ENCODE results near the gene SLC24A4. TPM values are rescaled to one million over a fixed set of nuclear protein-coding genes. Genes with fewer than 3 reads are reported as not detected.

The SLC24A4 gene
- polyA plus RNA-seq, 4 donors, result 0.11 to 0.81 (median 0.25) TPM

DNA sequence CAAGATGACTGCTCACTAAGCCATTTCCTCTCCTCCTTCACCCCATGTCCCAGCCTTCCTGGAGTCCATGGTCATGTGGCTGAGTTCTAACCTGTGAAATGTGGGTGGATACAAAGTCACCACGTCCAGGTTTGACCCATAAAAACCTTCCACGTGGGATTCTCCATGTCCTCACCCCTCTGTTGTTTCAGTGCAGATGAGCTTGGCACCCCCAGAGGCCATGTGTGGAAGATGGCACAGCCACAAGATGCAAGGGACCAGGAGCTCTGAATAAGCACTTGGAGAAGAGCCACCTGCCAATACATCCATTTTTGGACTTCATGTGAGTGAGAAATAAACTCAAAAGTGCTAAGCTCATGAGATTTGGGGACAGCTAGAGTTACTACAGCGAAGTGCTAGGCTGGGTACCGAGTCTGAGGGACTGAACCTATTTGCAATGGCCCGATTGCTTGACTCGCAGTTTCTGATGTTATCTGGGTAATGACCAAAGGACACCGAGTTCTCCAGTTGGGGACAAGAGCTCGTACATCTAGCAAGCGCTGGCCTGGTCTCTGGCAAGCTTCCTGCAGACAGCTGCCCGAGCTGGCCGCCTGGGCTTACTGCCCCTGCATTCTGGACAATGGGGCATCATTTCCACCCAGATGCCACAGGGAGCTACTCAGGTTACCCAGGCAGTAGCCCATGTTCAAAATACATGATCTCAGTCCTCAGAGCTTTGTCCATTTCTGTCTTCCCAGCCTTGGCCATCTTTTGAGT lies 7.7 kb upstream of the SLC24A4 start:
- no peak for DNase-seq (ENCODE audit: low read depth in 4 of 4, low spot score in 3 of 4)

DNA sequence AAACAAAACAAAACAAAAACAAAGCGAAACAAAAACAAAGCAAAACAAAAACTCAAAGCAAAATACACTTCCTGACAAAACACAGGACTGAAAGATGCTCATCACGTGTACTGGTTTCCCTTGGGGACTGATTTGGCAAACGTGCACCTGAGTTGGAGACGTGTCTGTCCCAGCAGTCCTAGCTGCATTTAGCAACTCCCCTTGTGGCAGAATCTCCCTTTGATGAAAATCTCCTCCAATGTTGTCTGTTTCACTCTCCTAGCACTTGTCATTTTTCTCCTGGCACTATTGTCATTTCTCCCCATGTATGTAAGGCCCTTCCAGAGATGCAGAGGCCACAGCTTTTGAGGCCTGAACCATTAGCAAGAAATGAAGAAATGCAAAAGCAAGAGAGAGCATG lies 6.8 kb upstream of the SLC24A4 start:
- no peak for DNase-seq (ENCODE audit: low read depth in 4 of 4, low spot score in 3 of 4)

DNA sequence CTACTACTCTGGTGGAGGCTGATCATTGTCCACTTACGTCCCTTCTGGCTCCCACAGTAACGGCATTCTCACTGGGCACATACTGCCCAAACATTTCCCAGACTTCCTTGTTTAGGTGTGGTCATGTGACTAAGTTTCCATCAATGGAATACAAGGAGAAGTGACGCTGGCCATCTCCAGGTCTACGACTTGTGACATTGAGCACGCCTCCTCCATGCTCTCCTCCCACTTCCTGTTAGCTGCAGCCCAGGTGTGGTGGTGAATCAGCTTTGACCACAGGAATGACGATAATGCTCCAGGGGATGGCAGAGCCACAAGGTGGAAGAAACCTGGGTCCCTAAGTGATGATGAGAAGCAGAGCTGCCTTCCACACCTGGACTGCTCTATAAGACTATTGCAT lies 6.0 kb upstream of the SLC24A4 start:
- DNase-seq (ENCODE audit: low read depth in 4 of 4, low spot score in 3 of 4), result no peak

DNA sequence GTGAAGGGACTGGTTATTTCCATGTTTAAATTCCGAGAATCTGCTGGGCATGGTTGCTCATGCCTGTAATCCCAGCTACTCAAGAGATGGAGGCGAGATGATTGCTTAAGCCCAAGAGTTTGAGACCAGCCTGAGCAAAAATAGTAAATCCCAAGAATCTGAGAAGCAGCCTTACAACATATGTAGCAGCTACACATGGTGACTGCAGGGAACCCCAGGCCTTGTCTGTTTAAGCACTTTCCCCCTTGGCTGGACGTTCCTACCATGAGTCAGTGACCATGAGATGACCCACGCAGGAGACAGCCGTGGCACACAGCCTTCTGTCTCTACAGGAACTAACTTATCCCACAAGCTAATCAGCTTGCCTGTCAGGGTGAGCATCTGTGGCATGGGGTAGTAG lies 5.5 kb upstream of the SLC24A4 start:
- DNase-seq (ENCODE audit: low read depth in 4 of 4, low spot score in 3 of 4), result no peak

DNA sequence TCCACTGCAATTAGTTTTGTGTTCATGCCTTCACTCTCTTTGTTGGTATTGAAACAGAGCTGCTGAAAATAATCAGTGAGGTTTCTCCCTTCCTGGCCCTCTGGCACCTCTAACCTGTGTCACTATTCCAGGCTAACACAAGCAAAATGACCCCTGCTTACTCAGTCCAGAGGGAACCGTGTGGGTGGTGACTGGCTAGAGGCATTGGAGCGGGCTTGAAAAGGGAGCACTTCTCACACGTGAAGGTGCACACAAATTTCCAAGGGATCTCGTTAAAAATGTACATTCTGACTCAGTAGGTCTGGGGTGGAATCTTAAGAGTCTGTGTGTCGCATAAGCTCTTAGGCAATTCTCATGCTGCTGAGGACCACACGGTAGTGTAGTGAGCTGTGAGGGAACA lies 1.3 kb upstream of the SLC24A4 start:
- DNase-seq (ENCODE audit: low read depth in 4 of 4, low spot score in 3 of 4), result no peak

DNA sequence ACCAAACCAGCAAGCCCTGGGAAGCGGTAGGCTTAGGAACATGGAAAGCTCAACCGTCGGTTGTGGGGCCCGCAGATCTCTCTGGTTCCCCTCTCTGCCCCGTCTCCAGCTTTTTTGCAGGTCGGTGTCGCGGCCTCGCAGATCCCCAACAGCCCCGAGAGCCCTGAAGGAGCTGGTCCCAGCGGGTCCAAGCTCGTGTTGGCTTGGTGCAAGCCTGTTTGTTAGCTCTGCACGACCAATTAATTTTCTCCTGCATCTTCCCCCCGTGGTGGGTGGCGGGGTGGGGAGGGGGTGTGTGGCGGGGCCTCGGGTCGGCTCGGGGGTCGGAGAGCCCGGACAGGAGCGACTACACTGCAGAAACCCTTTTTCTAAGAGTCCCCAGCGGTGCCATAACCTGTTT lies 449 bp upstream of the SLC24A4 start:
- DNase-seq (ENCODE audit: low read depth in 4 of 4, low spot score in 3 of 4), result no peak

DNA sequence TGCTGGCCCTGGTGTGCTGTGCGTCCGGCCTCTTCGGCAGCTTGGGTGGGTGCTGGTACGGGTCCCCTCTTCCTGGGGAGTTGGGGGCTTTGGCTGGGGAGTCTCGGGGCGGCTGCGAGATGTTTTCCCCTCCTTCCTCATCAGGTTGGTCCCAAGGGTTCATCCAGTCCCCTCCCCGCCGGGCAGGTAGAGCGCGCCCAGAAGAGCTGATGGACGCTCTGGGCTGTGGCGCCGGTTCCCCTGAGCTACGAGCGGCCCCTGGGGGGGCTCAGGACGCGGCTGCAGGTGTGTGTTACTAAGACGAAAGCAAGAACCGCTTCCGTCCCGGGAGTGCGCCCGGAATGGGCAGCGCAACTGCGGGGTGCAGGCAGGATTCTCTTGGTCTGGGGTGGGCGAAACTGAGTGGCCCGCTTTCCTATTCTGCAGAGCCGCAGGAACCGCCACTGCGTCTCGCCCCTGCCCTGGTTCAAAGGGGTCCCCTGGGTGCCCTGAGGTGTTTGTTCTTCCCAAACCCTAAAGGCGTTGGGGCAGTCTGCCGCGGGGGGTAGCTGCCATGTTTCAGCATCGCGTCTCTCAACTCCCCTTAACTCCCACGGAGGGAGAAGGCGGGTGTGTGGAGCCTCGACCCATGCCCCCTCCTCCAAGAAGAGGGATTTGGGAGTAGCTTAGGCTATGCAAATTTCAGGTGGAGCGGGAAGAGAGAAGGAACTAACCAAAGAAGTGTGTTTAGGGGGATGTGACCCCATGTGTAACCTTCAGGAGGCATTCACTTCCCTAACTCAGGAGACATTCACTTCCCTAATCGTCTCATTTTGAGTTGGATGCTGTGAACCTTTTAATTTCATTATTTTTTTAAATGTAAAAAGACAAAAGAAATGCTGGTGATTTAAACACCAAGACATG lies 1.2 kb downstream of the SLC24A4 start:
- no peak for DNase-seq (ENCODE audit: low read depth in 4 of 4, low spot score in 3 of 4)

DNA sequence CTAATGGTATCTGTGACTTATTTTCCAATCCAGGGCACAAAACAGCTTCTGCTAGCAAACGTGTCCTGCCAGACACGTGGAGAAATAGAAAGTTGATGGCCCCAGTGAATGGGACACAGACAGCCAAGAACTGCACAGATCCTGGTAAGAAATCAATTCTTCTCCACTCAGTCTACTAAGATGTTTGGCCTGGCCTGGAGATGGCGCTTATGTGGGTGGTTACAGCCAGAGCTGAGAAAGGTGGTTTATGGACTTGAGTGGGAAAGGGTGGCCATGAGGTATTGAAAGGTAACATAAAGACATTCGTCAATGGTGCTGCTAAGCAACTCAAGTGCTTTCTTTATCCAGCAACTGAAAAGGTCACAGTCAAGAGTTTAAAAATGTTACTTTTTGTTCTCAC lies 2.9 kb downstream of the SLC24A4 start:
- DNase-seq (ENCODE audit: low read depth in 4 of 4, low spot score in 3 of 4), result no peak

DNA sequence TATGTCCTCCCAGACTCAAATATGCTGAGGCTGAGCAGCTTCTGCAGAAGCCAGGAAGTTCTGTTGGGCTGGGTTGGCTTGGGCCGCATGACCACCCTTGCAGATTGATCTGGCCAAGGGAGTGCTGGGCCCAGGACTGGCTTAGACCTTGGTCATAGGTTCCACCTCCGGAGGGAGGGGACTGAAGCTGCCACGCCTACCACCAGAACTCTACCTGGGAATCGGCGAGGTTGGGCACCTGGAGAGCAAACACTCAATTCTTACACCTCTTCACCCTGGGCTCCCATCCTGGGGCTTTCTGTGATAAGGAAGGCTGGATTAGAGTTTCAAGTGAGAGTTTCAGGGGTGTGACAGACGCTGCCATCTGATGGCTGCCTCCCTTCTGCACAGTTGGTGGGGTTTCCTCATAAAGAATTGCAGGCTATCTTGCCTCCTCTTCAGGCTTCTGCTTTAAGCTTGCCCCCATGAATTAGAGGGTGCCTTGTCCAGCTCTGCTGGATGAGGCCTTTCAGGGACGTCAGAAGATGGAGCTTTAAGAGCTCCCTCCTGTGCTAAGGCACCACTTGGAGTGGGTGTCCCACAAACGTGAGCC lies 5.8 kb downstream of the SLC24A4 start:
- no peak for DNase-seq (ENCODE audit: low read depth in 4 of 4, low spot score in 3 of 4)

DNA sequence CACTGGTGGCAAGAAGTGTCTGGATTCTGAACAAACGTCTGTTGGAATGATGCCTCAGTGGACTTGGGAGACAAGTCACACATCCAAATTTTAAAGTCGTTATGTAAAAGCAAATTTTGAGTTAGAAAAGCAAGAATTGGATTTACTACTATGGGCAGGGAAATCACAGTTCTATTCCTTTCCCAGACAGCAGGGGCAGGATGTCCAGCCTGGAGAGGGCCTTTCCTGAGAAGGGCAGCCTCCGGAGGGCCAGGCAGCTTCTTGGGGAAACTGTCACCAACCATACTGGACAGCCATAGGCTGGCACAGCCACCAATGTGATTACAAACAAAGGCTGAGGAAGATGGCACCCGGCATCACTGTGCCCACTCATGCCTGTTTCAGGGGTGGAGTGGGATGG lies 11.1 kb downstream of the SLC24A4 start:
- DNase-seq (ENCODE audit: low read depth in 4 of 4, low spot score in 3 of 4), result no peak

DNA sequence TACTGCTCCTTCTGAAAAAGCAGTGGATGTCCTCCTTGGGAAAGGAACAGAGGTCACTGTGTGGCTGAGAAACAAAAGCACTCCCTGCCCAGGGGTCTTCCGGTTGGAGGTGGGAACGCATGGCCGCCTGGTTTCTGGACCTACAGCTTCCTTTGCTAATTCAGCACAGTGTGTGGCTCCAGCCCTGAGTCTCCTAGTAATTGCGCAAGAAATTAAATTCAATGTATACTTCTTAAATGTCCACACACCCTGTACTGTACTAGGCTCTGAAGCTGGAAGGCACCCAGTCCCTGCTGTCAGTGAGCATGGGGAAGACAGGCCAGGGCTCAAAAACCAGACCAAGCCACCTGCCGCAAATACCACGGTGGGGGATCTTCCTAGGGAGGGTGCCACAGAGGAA lies 13.4 kb downstream of the SLC24A4 start:
- no peak for DNase-seq (ENCODE audit: low read depth in 4 of 4, low spot score in 3 of 4)

DNA sequence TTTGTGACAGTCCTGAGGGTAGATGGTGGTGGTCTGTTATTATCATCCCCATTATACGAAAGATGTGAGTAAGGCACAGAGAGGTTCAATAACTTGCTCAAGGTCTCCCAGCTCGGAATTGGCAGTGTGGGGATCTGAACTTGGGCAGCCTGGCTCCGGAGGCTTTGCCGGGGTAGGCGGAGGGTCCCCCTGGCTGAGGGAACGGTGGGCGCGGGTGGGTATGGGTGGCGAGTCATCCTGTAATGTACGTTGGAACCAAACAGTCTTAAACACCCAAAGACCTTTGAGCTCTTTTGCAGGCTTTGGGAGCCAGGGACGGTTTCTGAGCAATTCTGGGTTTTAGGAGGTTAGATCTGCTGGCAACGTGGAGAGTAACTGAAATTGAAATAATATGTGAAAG lies 16.5 kb downstream of the SLC24A4 start:
- no peak for DNase-seq (ENCODE audit: low read depth in 4 of 4, low spot score in 3 of 4)

DNA sequence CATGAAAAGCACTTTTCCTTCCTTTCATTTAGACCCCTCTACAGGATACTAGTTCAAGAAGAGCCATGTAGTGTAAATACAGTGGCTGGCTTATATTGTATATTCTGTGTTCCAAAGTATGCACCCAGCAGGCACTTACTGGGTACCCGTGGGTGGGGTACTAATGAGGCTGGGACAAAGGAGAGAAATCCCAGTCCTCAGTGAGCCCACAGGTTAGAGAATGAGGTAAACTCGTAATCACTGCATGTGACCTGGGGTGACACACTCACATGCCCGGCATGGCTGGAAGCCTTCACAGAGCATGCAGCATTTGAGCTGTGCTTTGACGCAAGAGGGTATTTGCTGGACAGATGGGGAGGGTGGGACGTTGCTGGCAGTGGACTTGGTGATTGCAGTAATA lies 17.1 kb downstream of the SLC24A4 start:
- DNase-seq (ENCODE audit: low read depth in 4 of 4, low spot score in 3 of 4), result no peak

DNA sequence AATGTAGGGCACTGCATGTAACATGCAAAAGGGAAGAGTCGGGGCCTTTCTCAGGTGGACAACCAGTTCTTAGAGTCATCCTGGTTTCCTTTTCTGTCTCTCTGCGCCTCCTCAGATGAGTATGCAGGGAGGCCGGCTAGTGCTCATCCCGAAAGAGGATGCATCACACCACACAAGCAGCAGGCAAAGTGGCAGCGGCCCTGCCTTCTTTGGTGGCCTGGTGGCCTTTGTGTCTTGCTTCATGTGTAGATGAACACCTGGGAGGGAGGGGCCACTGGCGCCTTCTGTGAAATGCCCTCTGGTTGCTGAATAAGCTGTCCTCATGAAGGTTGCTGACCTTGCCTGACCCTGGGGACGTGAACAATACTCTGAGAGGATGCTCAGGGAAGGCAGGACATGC lies 18.0 kb downstream of the SLC24A4 start:
- DNase-seq (ENCODE audit: low read depth in 4 of 4, low spot score in 3 of 4), result no peak

DNA sequence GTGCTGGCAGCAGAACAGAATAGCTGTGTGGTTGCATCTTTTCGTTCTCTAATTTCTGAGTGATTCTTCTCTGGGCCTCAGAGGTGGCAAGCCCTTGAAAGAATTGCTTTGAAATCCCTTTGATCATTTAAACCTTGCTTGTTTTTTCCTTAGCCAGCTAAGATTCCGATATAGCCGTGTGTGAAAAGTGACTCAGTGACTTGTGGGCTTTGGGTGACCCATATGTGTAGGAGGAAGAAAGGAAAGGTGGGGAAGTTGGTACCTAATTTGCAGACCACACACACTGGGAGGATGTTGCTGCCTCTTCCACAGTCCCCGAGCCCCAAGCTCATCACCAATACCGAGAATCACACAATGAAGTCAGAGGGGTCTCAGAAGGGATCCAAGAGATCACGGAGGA lies 18.8 kb downstream of the SLC24A4 start:
- DNase-seq (ENCODE audit: low read depth in 4 of 4, low spot score in 3 of 4), result no peak

DNA sequence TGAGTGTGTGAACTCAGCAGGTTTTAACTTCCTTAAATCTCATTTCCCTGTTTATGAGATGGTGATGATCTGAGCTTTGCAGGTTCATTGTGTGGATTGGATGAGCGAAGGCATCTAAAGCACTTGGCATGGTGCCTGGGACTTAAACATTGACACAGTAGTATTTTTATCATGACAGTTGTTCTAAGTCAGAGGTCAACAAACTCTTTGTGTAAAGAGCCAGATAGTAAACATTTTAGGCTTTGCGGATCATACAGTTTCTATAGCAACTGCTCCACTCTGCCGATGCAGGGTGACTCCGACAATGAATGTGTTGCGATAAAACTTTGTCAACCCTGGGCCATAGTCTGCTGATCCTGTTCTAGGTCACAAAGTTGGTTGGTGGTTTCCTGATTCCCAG lies 25.2 kb downstream of the SLC24A4 start:
- DNase-seq (ENCODE audit: low read depth in 4 of 4, low spot score in 3 of 4), result no peak

DNA sequence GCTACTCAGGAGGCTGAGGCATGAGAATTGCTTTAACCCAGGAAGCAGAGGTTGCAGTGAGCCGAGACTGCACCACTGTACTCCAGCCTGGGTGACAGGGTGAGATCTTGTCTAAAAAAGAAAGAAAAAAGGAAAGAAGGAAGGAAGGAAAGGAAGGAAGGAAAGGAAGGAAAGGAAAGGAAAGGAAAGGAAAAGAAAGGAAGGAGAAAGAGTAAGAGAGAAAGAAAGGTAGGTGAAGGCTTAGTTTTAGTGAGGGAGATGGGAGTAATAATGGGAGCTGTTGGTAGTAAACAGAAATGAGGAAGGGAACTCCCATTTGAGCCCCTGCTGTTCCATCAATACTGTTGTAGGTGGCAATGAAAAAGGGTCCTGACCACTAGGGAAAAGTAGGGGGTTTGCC lies 28.8 kb downstream of the SLC24A4 start:
- no peak for DNase-seq (ENCODE audit: low read depth in 4 of 4, low spot score in 3 of 4)

DNA sequence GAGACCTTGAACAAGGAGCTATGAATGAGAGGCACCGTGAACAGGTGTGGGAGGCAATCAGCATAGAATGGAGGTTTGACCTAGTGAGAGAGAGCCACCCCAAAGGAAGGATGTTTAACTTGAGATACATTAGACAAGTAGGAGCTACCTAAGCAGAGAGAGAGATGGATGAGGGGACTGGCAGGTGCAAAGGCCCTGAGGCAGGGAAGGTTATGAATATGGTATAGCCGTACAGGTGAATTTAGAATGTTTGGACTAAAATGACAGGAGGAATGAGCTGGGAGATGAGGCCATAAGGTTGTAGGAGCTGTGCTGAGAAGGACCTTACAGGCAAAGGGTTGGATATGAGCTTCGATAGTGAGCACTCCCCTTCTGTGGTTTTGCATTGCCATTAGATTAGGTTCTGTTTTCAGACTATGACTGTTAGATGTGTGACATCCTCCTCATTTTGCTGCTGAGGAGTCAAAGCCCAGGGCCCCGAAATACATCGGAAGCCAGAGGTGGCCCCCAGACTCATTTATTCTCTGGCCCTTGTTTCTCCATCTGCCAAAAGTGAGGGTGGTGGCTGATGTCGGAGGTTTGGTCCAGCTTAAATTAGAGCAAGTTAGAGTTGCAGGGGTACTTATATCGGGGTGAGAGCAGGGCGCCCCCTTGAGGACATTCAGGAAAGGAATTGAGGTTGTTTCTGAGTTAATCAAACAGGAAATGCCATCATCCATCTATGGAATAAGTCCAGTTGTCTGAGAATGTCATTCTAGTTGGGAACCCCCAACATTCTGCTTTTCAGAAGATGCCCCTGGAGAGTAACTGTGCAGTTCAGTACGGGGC lies 29.4 kb downstream of the SLC24A4 start:
- no peak for DNase-seq (ENCODE audit: low read depth in 4 of 4, low spot score in 3 of 4)

DNA sequence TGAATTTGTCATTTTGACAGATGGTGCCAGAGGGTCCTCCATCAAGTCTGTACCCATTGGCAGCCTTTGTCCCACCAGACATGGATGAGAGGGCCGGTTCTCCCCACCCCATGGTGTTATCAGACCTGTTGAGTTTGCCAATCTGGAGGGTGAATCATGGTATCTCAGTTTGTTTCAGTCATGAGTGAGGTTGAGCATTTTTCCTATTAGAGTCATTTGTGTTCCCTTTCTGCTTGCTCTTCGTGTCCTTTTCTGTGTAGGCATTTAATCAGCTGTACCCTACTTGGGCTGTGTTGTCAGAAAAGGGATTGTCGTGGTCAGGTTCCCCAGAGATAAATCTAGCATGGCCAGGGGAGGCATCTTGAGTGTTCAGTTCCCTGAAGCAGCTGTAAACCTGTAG lies 30.5 kb downstream of the SLC24A4 start:
- DNase-seq (ENCODE audit: low read depth in 4 of 4, low spot score in 3 of 4), result no peak

DNA sequence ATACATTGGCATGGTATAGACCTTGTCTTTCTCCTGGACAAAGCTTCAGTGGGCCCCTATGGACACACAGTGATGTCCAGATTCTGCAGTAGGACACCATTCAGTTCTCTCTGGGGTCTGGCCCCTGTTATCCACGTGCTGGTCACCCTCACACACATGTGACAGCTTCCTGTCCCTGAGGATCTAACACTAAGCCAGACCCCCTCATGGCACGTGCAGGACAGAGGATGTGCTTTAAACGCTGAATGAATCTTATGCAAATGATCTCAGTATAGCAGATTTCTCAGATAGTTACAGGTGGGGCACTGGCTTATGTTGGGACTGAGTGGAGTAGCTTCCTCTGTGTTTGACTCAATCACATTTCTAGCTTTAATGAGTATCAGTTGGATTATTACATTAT lies 33.7 kb downstream of the SLC24A4 start:
- no peak for DNase-seq (ENCODE audit: low read depth in 4 of 4, low spot score in 3 of 4)
